Type B pancreatic cell (in vitro differentiated cells): ENCODE results near the gene PLCH2. TPM values are rescaled to one million over a fixed set of nuclear protein-coding genes. Genes with fewer than 3 reads are reported as not detected.

Experiments
- DNase-seq: peaks from one replicate; pipeline ENCODE4 v3.0.0; 2021; ENCODE audit warnings: mixed read lengths; ENCODE audit not compliant: unreplicated experiment; ENCODE audit errors: extremely low spot score
- H3K27ac Mint-ChIP-seq: 2 replicates; pipeline ENCODE4 v1.8.0; 2021; ENCODE audit warnings: mild to moderate bottlenecking, mixed read lengths
- H3K27me3 Mint-ChIP-seq: 2 replicates; pipeline ENCODE4 v1.8.0; 2021; ENCODE audit warnings: mixed read lengths
- H3K36me3 Mint-ChIP-seq: 2 replicates; pipeline ENCODE4 v1.8.0; 2021; ENCODE audit warnings: mixed read lengths
- H3K4me1 Mint-ChIP-seq: one replicate; pipeline ENCODE4 v1.8.0; 2021; ENCODE audit warnings: mixed read lengths; ENCODE audit not compliant: unreplicated experiment
- H3K4me3 Mint-ChIP-seq: 2 replicates; pipeline ENCODE4 v1.8.0; 2021; ENCODE audit warnings: mild to moderate bottlenecking, mixed read lengths
- H3K9me3 Mint-ChIP-seq: 2 replicates; pipeline ENCODE4 v1.8.0; 2021; ENCODE audit warnings: mixed read lengths
- total RNA-seq: library from RNA; stranded (reverse); gene quantifications from 2 replicates; pipeline ENCODE4 v1.2.1, GENCODE V29; 2021; ENCODE audit warnings: low replicate concordance
- TF ChIP-seq, protein P1 (sequence below): fragments of 200-600 bp; sonication (generic); conservative IDR thresholded peaks from 2 replicates; pipeline ENCODE4 v1.5.0; 2021; ENCODE audit warnings: antibody characterized with exemption, mild to moderate bottlenecking

PLCH2 gene
- total RNA-seq, 1 donor from 2014 or later: 0.82 TPM

DNA sequence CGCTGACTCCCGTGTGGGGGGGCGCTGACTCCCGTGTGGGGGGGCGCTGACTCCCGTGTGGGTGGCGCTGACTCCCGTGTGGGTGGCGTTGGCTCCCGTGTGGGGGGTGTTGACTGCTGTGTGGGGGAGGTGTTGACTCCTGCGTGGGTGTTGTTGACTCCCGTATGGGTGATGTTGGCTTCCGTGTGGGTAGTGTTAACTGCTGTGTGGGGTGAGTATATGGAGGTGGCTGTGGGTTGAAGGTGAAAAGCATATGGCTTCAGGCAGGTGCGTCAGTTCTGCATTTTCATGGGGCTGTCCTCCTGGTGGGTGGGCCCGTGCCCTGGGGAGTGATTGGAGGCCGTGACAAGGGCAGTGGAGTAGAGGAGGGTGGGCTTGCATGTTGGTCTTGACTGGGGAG, 7.9 kb downstream of the PLCH2 start:
- no peaks in the 10 kb centered on the region for H3K9me3 Mint-ChIP-seq
- no peak for DNase-seq
- H3K27me3 Mint-ChIP-seq: peaks cover 3% of the 10 kb centered on the region
- no peak overlapping the region for H3K4me3 Mint-ChIP-seq
- H3K27ac Mint-ChIP-seq: no peak overlapping the region
- no peaks in the 10 kb centered on the region for H3K36me3 Mint-ChIP-seq
- H3K4me1 Mint-ChIP-seq: no peaks in the 10 kb centered on the region
- TF ChIP-seq, protein P1, sequence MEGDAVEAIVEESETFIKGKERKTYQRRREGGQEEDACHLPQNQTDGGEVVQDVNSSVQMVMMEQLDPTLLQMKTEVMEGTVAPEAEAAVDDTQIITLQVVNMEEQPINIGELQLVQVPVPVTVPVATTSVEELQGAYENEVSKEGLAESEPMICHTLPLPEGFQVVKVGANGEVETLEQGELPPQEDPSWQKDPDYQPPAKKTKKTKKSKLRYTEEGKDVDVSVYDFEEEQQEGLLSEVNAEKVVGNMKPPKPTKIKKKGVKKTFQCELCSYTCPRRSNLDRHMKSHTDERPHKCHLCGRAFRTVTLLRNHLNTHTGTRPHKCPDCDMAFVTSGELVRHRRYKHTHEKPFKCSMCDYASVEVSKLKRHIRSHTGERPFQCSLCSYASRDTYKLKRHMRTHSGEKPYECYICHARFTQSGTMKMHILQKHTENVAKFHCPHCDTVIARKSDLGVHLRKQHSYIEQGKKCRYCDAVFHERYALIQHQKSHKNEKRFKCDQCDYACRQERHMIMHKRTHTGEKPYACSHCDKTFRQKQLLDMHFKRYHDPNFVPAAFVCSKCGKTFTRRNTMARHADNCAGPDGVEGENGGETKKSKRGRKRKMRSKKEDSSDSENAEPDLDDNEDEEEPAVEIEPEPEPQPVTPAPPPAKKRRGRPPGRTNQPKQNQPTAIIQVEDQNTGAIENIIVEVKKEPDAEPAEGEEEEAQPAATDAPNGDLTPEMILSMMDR: no peak

DNA sequence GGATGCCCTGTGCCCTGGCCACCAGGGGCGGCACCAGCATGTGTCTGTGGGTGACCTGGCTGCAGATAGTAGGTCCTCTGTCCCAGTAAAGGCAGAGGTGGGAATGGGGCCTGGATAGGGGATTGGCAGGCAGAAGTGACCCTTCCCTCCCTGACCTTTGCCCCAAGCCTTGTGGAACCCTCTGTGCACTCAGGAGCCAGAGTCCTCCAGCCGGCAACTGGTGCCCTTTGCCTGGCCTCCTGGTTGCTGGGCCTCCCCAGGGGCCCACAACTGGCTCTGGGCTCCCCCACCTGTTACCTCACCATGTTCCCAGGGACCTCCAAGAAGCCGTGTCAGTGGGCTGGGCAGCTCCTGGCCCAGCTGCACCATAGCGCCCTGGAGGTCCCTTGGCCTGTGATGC, 10.0 kb downstream of the PLCH2 start:
- no peaks in the 10 kb centered on the region for H3K36me3 Mint-ChIP-seq
- no peak for DNase-seq
- TF ChIP-seq, protein P1: no peak
- no peak overlapping the region for H3K27ac Mint-ChIP-seq
- no peaks in the 10 kb centered on the region for H3K4me1 Mint-ChIP-seq
- peaks cover 3% of the 10 kb centered on the region for H3K27me3 Mint-ChIP-seq
- H3K9me3 Mint-ChIP-seq: no peaks in the 10 kb centered on the region
- no peak overlapping the region for H3K4me3 Mint-ChIP-seq

DNA sequence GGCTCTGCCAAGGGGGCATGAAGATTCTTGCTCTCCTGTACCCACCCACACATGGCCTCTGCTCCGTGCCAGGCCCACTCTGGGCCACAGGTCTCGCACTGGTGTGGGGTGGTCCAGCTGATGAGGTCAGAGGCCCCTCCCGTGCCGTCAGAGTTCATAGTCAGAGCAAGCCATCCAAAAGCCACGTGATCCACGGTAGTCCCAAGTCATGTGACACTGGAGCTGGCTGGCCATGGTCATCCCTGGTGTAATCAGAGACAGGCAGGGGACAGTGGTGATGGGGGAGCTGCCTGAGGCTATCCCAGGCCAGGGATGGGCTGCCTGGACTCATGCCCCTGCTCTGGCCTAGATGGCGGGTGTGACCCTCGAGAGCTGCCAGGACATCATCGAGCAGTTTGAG, 10.5 kb downstream of the PLCH2 start:
- TF ChIP-seq, protein P1: no peak
- Mint-ChIP-seq H3K36me3 (no peaks in the 10 kb centered on the region), H3K9me3 (no peaks in the 10 kb centered on the region), H3K4me3 (no peak overlapping the region), H3K27ac (no peak overlapping the region), H3K27me3 (peaks cover 7% of the 10 kb centered on the region), H3K4me1 (no peaks in the 10 kb centered on the region)
- DNase-seq: no peak

DNA sequence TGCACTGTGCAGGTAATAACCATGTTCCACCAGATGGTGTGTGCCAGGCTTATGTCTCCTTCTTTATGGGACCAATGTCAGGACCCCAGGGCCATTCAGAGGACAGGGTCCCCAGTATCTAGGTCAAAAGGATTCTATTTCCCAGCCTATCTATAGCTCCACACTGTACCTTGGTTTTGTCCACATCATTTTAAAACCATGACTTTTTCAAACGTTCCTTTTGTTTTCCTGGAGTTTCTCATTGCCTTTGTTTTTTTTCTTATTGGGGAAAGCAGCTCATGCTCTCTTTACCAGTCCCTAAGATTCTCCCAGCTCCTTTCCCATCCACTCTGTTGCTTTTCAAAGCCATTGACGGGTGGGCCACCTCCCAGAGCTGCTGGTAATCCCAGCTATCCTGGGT, 12.6 kb downstream of the PLCH2 start:
- no peak overlapping the region for H3K27ac Mint-ChIP-seq
- peaks cover 7% of the 10 kb centered on the region for H3K27me3 Mint-ChIP-seq
- H3K36me3 Mint-ChIP-seq: no peaks in the 10 kb centered on the region
- H3K9me3 Mint-ChIP-seq: no peaks in the 10 kb centered on the region
- H3K4me3 Mint-ChIP-seq: no peak overlapping the region
- TF ChIP-seq, protein P1: no peak
- no peak for DNase-seq
- no peaks in the 10 kb centered on the region for H3K4me1 Mint-ChIP-seq

DNA sequence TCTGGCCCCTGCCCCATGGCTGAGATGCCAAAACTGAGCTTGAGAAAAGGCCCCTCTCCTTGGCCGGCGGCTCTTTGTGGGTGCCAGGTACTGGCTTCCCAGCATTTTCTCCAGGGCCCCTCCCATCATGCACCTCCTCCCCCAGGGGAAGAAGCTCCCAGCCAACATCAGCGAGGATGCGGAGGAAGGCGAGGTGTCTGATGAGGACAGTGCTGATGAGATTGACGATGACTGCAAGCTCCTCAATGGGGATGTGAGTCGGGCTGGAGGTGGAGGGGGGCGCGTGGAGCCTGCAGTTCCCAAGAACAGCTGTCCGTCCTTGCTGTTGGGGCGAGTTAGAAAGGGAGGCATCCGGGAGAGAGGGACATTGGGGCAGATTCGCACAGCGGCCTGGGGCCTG, 13.5 kb downstream of the PLCH2 start:
- Mint-ChIP-seq H3K9me3 (no peaks in the 10 kb centered on the region), H3K27ac (no peak overlapping the region), H3K4me3 (no peak overlapping the region), H3K4me1 (no peaks in the 10 kb centered on the region), H3K27me3 (peaks cover 5% of the 10 kb centered on the region), H3K36me3 (no peaks in the 10 kb centered on the region)
- TF ChIP-seq, protein P1: no peak
- DNase-seq: no peak

DNA sequence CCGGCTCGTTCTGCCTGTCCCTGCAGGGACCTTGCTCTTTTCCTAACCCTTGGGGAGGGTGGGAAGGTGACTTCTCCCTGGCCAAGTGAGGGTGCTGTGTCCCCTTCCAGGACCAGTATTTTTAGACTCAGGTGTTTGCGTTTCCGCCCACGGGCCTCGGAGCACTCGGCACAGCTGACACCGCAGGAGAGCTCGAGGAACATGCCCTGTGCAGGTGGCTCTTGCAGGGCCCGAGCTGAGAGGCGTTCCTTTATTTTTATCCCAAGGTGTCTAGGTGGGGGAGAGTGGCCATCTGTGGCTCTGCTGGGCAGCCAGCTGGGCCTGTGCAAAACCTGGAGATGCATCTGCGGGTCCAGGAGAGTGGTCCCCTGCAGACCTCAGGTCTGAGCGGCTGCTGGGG, 16.0 kb downstream of the PLCH2 start:
- no peaks in the 10 kb centered on the region for H3K9me3 Mint-ChIP-seq
- no peak for DNase-seq
- H3K4me1 Mint-ChIP-seq: no peaks in the 10 kb centered on the region
- H3K27ac Mint-ChIP-seq: no peak overlapping the region
- TF ChIP-seq, protein P1: no peak
- H3K27me3 Mint-ChIP-seq: peaks cover 5% of the 10 kb centered on the region
- H3K4me3 Mint-ChIP-seq: no peak overlapping the region
- H3K36me3 Mint-ChIP-seq: no peaks in the 10 kb centered on the region
